Mucosa of rectum (tissue), 2 donors: ENCODE data around the gene FHL2.
A peak's percentile ranks its signal among the peaks of the same experiment; 100 is the strongest.

ENCODE experiments used
- H3K27ac ChIP-seq, 2 donors: one replicate each; pipeline ENCODE4 v1.7.0; 2013; ENCODE audit warnings: inconsistent platforms in 2 of 2, low read depth in 2 of 2, low read length in 2 of 2
- H3K27me3 ChIP-seq, 2 donors: one replicate each; pipeline ENCODE4 v1.7.0; 2013; ENCODE audit warnings: low read length in 2 of 2; ENCODE audit not compliant: control insufficient read depth in 2 of 2, insufficient read depth in 2 of 2
- H3K36me3 ChIP-seq, 2 donors: one replicate each; pipeline ENCODE4 v1.7.0; 2013; ENCODE audit warnings: low read length in 2 of 2; ENCODE audit not compliant: control insufficient read depth in 2 of 2, insufficient read depth in 2 of 2
- H3K4me1 ChIP-seq, 2 donors: one replicate each; pipeline ENCODE4 v1.7.0; 2013; ENCODE audit warnings: low read length in 2 of 2, mild to moderate bottlenecking in 1 of 2; ENCODE audit not compliant: control insufficient read depth in 2 of 2, insufficient read depth in 2 of 2
- H3K4me3 ChIP-seq, 2 donors: one replicate each; pipeline ENCODE4 v1.7.0; 2013; ENCODE audit warnings: low read length in 2 of 2
- H3K9ac ChIP-seq, 2 donors: one replicate each; pipeline ENCODE4 v1.7.0; 2013; ENCODE audit warnings: low read length in 2 of 2, low read depth in 1 of 2, mild to moderate bottlenecking in 1 of 2
- H3K9me3 ChIP-seq, 2 donors: one replicate each; pipeline ENCODE4 v1.7.0; 2013; ENCODE audit warnings: low read length in 2 of 2; ENCODE audit not compliant: control insufficient read depth in 2 of 2
- donor health status: healthy.
- donor health status: Normal muscosa, but diverticular disease.

Gene FHL2

GRCh38 chr2:105361102-105361889, 37.6 kb downstream of the FHL2 start:
- Histone ChIP-seq H3K27me3 (no peaks in the 10 kb centered on the region), H3K27ac (no peak overlapping the region), H3K36me3 (peaks cover 67% of the 10 kb centered on the region in 2 donors), H3K9me3 (no peaks in the 10 kb centered on the region), H3K4me1 (no peaks in the 10 kb centered on the region), H3K9ac (no peak overlapping the region), H3K4me3 (no peak overlapping the region)

DNA sequence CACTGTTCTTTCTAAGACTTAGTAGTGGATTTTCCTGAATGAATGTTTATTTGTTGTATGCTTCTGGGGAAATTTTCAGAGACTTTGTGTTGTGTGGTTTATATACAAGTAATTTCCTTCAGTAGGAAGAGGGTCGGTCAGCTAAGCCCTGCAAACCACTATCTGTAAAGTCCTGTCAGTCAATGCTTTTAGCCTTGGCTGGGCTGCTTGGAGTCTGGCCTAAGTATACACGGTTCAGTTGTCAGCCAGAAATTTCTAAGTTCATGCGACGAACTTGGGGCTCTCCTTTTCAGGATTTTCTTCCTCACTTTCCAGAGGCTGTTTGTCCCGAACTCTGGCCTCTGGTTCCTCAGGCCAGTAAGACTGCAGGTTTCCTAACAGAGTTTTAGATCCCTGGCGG, 40.3 kb downstream of the FHL2 start:
- Histone ChIP-seq H3K27ac (no peak overlapping the region), H3K27me3 (no peaks in the 10 kb centered on the region), H3K4me3 (no peak overlapping the region), H3K36me3 (peaks cover 52 to 60% of the 10 kb centered on the region in 2 donors), H3K4me1 (no peaks in the 10 kb centered on the region), H3K9ac (no peak overlapping the region), H3K9me3 (no peaks in the 10 kb centered on the region)

DNA sequence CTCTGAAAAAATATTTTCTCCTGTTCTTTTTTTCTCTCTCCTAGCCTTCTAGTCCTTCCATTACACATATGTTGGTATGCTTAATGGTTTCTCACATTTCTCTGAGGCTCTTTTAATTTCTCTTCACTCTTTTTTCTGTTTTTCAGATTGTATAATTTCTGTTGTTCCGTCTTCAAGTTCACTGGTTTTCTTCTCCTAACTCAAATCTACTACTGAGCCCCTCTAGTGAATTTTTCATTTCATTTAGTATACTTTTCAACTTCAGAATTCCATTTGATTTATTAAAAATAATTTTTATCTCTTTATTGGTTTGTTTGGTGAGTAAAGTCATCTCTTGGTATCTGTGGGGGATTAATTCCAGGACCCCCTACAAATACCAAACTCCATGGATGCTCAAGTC, 41.7 kb downstream of the FHL2 start:
- Histone ChIP-seq H3K27me3 (no peaks in the 10 kb centered on the region), H3K4me1 (no peaks in the 10 kb centered on the region), H3K9me3 (no peaks in the 10 kb centered on the region), H3K36me3 (peaks cover 38 to 55% of the 10 kb centered on the region in 2 donors), H3K4me3 (no peak overlapping the region), H3K9ac (no peak overlapping the region), H3K27ac (no peak overlapping the region)

GRCh38 chr2:105344704-105345345, 54.0 kb downstream of the FHL2 start:
- Histone ChIP-seq H3K9me3 (no peaks in the 10 kb centered on the region), H3K4me1 (no peaks in the 10 kb centered on the region), H3K27me3 (no peaks in the 10 kb centered on the region), H3K9ac (no peak overlapping the region), H3K4me3 (no peak overlapping the region), H3K27ac (no peak overlapping the region), H3K36me3 (peaks cover 54 to 67% of the 10 kb centered on the region in 2 donors)

- Histone ChIP-seq H3K36me3 (peaks cover 21 to 29% of the 10 kb centered on the region in 2 donors), H3K9ac (no peak overlapping the region), H3K27me3 (no peaks in the 10 kb centered on the region), H3K4me1 (peaks cover 11 to 13% of the 10 kb centered on the region in 2 donors), H3K4me3 (no peak overlapping the region), H3K9me3 (no peaks in the 10 kb centered on the region), H3K27ac (no peak overlapping the region)
Observed at GRCh38 chr2:105339414-105339813, 59.4 kb downstream of the FHL2 start.

DNA sequence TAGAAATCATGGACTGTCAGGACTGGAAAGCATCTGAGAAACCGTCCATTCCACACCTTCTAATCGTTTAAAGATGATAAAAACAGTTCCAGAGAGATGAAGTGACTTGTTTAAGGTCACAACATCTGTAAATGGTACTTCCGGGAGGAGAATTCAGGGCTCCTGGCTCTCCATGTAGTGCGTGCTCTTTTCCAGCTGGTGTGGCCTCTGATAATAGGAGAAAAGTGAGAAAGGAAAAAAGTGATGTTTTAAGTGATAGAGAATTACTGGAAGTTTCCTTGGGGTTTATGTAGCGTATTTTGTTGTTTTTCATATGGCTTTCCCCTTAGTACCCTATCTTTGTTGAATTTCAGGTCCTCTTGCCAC, 60.8 kb downstream of the FHL2 start:
- peaks cover 16 to 22% of the 10 kb centered on the region in 2 donors for H3K36me3 ChIP-seq

GRCh38 chr2:105337122-105338019, 61.5 kb downstream of the FHL2 start, which contains the start of gene C2orf49:
Gene C2orf49, plus strand, starts transcription at chr2:105337540. Its CDS starts 48 bp downstream, at chr2:105337588.
- Histone ChIP-seq H3K4me3 (peak within 1 kb of the TSS; percentile 84 to 89), H3K36me3 (peaks cover 14 to 17% of the 10 kb centered on the region in 2 donors), H3K4me1 (peaks cover 11 to 13% of the 10 kb centered on the region in 2 donors), H3K27ac (peak within 1 kb of the TSS; percentile 87 to 88), H3K9me3 (no peaks in the 10 kb centered on the region), H3K9ac (peak within 1 kb of the TSS; percentile 89), H3K27me3 (no peaks in the 10 kb centered on the region)

More for the DNA sequence above, 60.8 kb downstream of the FHL2 start:
- peaks cover 11 to 13% of the 10 kb centered on the region in 2 donors for H3K4me1 ChIP-seq
- no peaks in the 10 kb centered on the region for H3K9me3 ChIP-seq
- no peaks in the 10 kb centered on the region for H3K27me3 ChIP-seq
- peak overlapping the region; percentile 84 to 89 for H3K4me3 ChIP-seq
- peak overlapping the region; percentile 87 to 88 for H3K27ac ChIP-seq
- peak overlapping the region; percentile 89 for H3K9ac ChIP-seq

DNA sequence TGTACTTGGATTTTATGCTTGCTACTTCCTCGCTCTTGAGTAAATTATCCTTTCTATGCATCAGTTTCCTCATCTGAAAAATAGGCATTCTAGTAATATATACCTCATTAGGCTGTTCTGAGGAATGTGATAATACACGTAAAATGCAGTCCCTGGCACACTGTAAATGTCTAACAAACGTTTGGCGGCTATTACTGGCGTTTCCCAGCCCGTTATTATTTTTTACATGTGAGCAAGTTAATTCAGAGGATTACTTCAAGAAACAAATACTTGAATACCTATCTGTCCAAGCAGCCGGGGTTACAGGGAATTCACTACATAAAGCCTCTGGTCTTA, 62.1 kb downstream of the FHL2 start:
- Histone ChIP-seq H3K27me3 (no peaks in the 10 kb centered on the region), H3K27ac (peak overlapping the region; percentile 87 to 88), H3K9ac (peak overlapping the region; percentile 77 to 89), H3K4me1 (peaks cover 11 to 13% of the 10 kb centered on the region in 2 donors), H3K4me3 (peak overlapping the region; percentile 84 to 89), H3K9me3 (no peaks in the 10 kb centered on the region), H3K36me3 (peaks cover 14 to 17% of the 10 kb centered on the region in 2 donors)

- Histone ChIP-seq H3K36me3 (peaks cover 4 to 7% of the 10 kb centered on the region in 2 donors), H3K27ac (no peak overlapping the region), H3K27me3 (no peaks in the 10 kb centered on the region), H3K4me3 (no peak overlapping the region), H3K9me3 (no peaks in the 10 kb centered on the region), H3K4me1 (peaks cover 11 to 13% of the 10 kb centered on the region in 2 donors), H3K9ac (no peak overlapping the region)
Observed at GRCh38 chr2:105335469-105335868, 63.4 kb downstream of the FHL2 start.
